Activated CD4-positive, alpha-beta T cell treated with anti-CD3 and anti-CD28 coated beads, Interleukin-2, amount 10 ng/mL, durations not matched to agents 24 days and 14 days (primary cell): ENCODE data around the gene ZNF488. TPM values are rescaled to one million over a fixed set of nuclear protein-coding genes. Genes with fewer than 3 reads are reported as not detected.

ENCODE experiments used
- DNase-seq: peaks from one replicate; pipeline ENCODE4 v3.0.0; 2022
- H3K27ac Mint-ChIP-seq: one replicate; pipeline ENCODE4 v1.8.0; 2022; ENCODE audit warnings: mild to moderate bottlenecking, mixed read lengths
- H3K27me3 Mint-ChIP-seq: one replicate; pipeline ENCODE4 v1.8.0; 2022; ENCODE audit warnings: mixed read lengths
- H3K36me3 Mint-ChIP-seq: one replicate; pipeline ENCODE4 v1.8.0; 2022; ENCODE audit warnings: low read depth, mild to moderate bottlenecking, mixed read lengths
- H3K4me1 Mint-ChIP-seq: one replicate; pipeline ENCODE4 v1.8.0; 2021; ENCODE audit warnings: mixed read lengths
- H3K4me3 Mint-ChIP-seq: one replicate; pipeline ENCODE4 v1.8.0; 2022; ENCODE audit warnings: mild to moderate bottlenecking, moderate library complexity, mixed read lengths
- H3K9me3 Mint-ChIP-seq: one replicate; pipeline ENCODE4 v1.8.0; 2021; ENCODE audit warnings: mixed read lengths
- intact Hi-C: fragments of 100-400 bp; cut with micrococcal nuclease; formaldehyde crosslinking; loops from one replicate; pipeline ENCODE4 v1.15.1; 2023
- total RNA-seq: library from RNA; stranded (reverse); gene quantifications from 2 replicates; pipeline ENCODE4 v1.2.3, GENCODE V29; 2022

ZNF488 gene
- total RNA-seq, 1 donor from 2014 or later: not detected

DNA sequence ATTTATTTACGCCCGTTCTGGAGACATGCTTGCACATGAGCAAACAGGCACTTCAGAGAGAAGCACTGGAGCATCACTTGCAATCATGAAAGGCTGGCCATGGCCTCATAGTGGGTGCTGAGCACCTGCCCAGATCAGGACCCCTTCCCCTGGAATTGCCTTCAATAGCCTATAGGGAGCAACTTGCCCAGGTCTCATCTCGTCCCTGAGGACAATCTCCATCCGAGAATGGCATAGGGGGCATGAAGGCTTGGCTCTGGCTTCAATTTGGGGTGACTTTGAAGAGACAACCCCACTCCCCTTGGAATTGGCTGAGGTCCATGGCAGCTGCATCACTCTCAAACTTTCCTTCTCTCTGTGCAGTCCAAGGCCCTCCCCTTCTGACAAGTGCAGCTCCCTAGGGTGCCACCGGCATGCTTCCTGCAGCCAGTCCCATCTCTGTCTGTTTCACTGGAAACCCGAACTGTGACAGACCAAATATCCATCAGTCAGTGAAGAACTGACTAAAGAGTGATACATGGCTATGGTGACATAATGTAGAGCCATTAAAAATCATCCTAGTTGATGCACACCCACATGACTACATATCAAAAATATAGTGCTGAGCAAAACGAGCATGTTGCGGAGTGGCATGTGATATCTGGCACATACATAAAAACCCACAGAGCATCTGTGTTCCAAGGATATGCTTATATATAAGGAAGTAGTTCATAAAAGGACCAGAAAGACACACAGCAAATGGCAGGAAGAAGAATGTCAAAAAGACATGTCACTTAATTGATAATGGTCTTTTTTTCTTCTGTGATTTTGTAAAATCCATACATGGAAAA is 49.4 kb downstream of the ZNF488 start:
- intact Hi-C loops: no loop called here
- Mint-ChIP-seq H3K27me3 (peaks cover 10% of the 10 kb centered on the region), H3K36me3 (no peaks in the 10 kb centered on the region), H3K9me3 (no peaks in the 10 kb centered on the region), H3K27ac (no peak overlapping the region), H3K4me1 (no peaks in the 10 kb centered on the region), H3K4me3 (no peak overlapping the region)
- DNase-seq: no peak

GRCh38 chr10:47333532-47333931 is 50.6 kb downstream of the ZNF488 start:
- Mint-ChIP-seq H3K27me3 (peaks cover 10% of the 10 kb centered on the region), H3K36me3 (no peaks in the 10 kb centered on the region), H3K4me3 (no peak overlapping the region), H3K4me1 (no peaks in the 10 kb centered on the region), H3K9me3 (peaks cover 1% of the 10 kb centered on the region), H3K27ac (no peak overlapping the region)
- intact Hi-C loops: no loop called here
- DNase-seq: no peak

DNA sequence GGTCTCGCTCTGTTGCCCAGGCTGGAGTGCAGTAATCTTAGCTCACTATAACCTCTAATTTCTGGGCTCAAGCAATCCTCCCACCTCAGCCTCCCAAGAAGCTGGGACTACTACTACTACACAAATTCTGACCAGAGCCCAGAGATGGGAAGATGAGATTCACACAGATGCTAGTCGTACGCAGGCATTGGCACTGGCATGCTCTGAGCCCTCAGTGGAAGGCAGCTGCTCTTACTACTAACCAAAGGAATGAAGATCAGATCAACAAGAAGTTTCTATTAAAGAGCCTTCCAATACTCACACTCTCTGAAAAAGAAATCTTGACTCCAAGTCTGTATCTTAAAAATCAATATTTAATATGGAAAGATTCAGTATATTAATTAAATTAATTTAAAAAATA is 51.1 kb downstream of the ZNF488 start:
- Mint-ChIP-seq H3K27ac (no peak overlapping the region), H3K4me3 (no peak overlapping the region), H3K9me3 (peaks cover 7% of the 10 kb centered on the region), H3K36me3 (no peaks in the 10 kb centered on the region), H3K4me1 (no peaks in the 10 kb centered on the region), H3K27me3 (peaks cover 10% of the 10 kb centered on the region)
- intact Hi-C loops: no loop called here
- DNase-seq: no peak

GRCh38 chr10:47332371-47332770 is 51.7 kb downstream of the ZNF488 start:
- intact Hi-C loops: no loop called here
- H3K4me3 Mint-ChIP-seq: no peak overlapping the region
- no peak for DNase-seq
- H3K27ac Mint-ChIP-seq: no peak overlapping the region
- H3K4me1 Mint-ChIP-seq: no peaks in the 10 kb centered on the region
- H3K36me3 Mint-ChIP-seq: no peaks in the 10 kb centered on the region
- peaks cover 13% of the 10 kb centered on the region for H3K9me3 Mint-ChIP-seq
- peaks cover 6% of the 10 kb centered on the region for H3K27me3 Mint-ChIP-seq

- Mint-ChIP-seq H3K4me3 (no peak overlapping the region), H3K36me3 (no peaks in the 10 kb centered on the region), H3K27me3 (peaks cover 5% of the 10 kb centered on the region), H3K4me1 (no peaks in the 10 kb centered on the region), H3K27ac (no peak overlapping the region), H3K9me3 (peaks cover 13% of the 10 kb centered on the region)
- intact Hi-C loops: no loop called here
- DNase-seq: no peak
Observed at GRCh38 chr10:47331954-47332353, 52.1 kb downstream of the ZNF488 start.

GRCh38 chr10:47331491-47331890 is 52.6 kb downstream of the ZNF488 start:
- DNase-seq: no peak
- Mint-ChIP-seq H3K9me3 (peaks cover 13% of the 10 kb centered on the region), H3K4me1 (no peaks in the 10 kb centered on the region), H3K4me3 (no peak overlapping the region), H3K27me3 (peaks cover 4% of the 10 kb centered on the region), H3K27ac (no peak overlapping the region), H3K36me3 (no peaks in the 10 kb centered on the region)
- intact Hi-C loops: no loop called here

GRCh38 chr10:47330804-47331203 is 53.3 kb downstream of the ZNF488 start:
- H3K36me3 Mint-ChIP-seq: no peaks in the 10 kb centered on the region
- H3K4me1 Mint-ChIP-seq: no peaks in the 10 kb centered on the region
- no peak for DNase-seq
- H3K4me3 Mint-ChIP-seq: no peak overlapping the region
- H3K27ac Mint-ChIP-seq: no peak overlapping the region
- peaks cover 13% of the 10 kb centered on the region for H3K9me3 Mint-ChIP-seq
- intact Hi-C loops: no loop called here
- peaks cover 4% of the 10 kb centered on the region for H3K27me3 Mint-ChIP-seq

- Mint-ChIP-seq H3K9me3 (peaks cover 13% of the 10 kb centered on the region), H3K27ac (no peak overlapping the region), H3K4me3 (no peak overlapping the region), H3K4me1 (no peaks in the 10 kb centered on the region), H3K27me3 (peaks cover 4% of the 10 kb centered on the region), H3K36me3 (no peaks in the 10 kb centered on the region)
- DNase-seq: no peak
- intact Hi-C loops: no loop called here
Observed at GRCh38 chr10:47330366-47330765, 53.7 kb downstream of the ZNF488 start.

DNA sequence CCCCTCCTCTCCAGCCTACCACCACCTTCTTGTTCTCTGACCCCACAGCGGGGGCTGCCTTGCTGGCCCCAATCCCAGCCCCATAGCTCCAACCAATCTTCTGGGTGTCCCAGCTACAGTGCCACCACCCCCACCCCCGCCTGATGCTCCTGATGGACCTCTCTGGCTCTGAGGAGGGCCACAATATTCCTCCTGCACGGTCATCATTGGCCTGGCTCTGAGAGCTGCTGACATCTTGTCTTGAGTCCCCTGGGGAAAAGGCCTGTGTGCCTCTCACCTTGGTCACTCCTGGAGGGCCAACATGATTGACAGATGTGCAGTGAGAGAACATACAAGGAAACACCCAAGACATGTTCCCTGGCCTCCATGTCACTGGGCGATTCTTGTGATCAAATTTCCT is 54.2 kb downstream of the ZNF488 start:
- DNase-seq: no peak
- intact Hi-C loops: no loop called here
- Mint-ChIP-seq H3K4me1 (no peaks in the 10 kb centered on the region), H3K27ac (no peak overlapping the region), H3K36me3 (no peaks in the 10 kb centered on the region), H3K4me3 (no peak overlapping the region), H3K27me3 (peaks cover 4% of the 10 kb centered on the region), H3K9me3 (peaks cover 13% of the 10 kb centered on the region)

GRCh38 chr10:47326927-47327330 is 57.2 kb downstream of the ZNF488 start:
- no peaks in the 10 kb centered on the region for H3K27me3 Mint-ChIP-seq
- no peaks in the 10 kb centered on the region for H3K36me3 Mint-ChIP-seq
- intact Hi-C loops: no loop called here
- DNase-seq: no peak
- H3K9me3 Mint-ChIP-seq: peaks cover 13% of the 10 kb centered on the region
- H3K4me1 Mint-ChIP-seq: no peaks in the 10 kb centered on the region
- H3K4me3 Mint-ChIP-seq: no peak overlapping the region
- no peak overlapping the region for H3K27ac Mint-ChIP-seq

DNA sequence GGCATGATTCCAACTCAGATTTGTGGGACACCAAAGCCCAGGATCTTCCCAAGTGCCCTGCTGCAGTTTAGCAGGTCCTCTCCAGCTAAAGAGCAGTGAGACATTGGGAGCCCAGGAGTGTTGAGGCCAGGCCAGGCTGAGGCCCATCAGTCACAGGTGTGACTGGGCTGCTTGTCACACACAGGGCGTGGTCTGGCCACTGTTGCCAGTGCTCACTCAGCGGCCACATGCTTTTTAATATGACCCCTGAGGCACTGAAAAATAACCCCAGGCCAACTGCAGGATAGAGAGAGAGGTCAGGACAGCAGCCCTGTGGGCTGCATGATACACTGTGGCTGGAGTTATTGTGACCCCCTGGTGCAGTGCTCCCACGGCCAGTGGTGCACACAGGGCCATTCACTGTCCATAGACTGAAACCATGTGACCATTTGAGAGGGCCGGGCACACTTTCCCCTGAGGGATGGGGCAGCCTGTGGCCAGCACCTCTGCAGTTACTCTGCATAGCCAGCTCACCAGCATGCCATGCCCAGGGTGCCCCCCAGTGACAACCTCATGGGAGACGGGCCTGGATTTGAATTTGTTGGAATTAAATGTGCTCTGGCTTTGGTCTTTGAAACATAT is 57.7 kb downstream of the ZNF488 start:
- Mint-ChIP-seq H3K4me3 (no peak overlapping the region), H3K27me3 (no peaks in the 10 kb centered on the region), H3K27ac (no peak overlapping the region), H3K9me3 (peaks cover 13% of the 10 kb centered on the region), H3K4me1 (no peaks in the 10 kb centered on the region), H3K36me3 (no peaks in the 10 kb centered on the region)
- intact Hi-C loops: no loop called here
- DNase-seq: no peak

- DNase-seq: no peak
- intact Hi-C loops: no loop called here
- H3K27me3 Mint-ChIP-seq: no peaks in the 10 kb centered on the region
Observed at GRCh38 chr10:47325303-47326291, 58.5 kb downstream of the ZNF488 start.

GRCh38 chr10:47323636-47324296 is 60.3 kb downstream of the ZNF488 start:
- intact Hi-C loops: no loop called here
- H3K27me3 Mint-ChIP-seq: no peaks in the 10 kb centered on the region
- no peaks in the 10 kb centered on the region for H3K4me1 Mint-ChIP-seq
- H3K36me3 Mint-ChIP-seq: no peaks in the 10 kb centered on the region
- H3K4me3 Mint-ChIP-seq: no peak overlapping the region
- H3K9me3 Mint-ChIP-seq: peaks cover 13% of the 10 kb centered on the region
- DNase-seq: no peak
- no peak overlapping the region for H3K27ac Mint-ChIP-seq

More at GRCh38 chr10:47325303-47326291, 58.5 kb downstream of the ZNF488 start:
- H3K27ac Mint-ChIP-seq: no peak overlapping the region
- H3K36me3 Mint-ChIP-seq: no peaks in the 10 kb centered on the region
- no peaks in the 10 kb centered on the region for H3K4me1 Mint-ChIP-seq
- H3K4me3 Mint-ChIP-seq: no peak overlapping the region
- peaks cover 13% of the 10 kb centered on the region for H3K9me3 Mint-ChIP-seq
